SK-N-SH (cell line): ENCODE data around the gene ZNF516. TPM values are rescaled to one million over a fixed set of nuclear protein-coding genes. Genes with fewer than 3 reads are reported as not detected.

Experiments
- CTCF ChIA-PET: fragments of 300-600, 350-600 bp; formaldehyde crosslinking; extraction: SDS; loops from one replicate; lab custom pipeline; 2021; lab: Yijun Ruan, JAX
- POLR2A ChIA-PET: fragments of 350-600 bp; sonication (Branson Sonifier 250); formaldehyde crosslinking; extraction: SDS; loops from one replicate; lab custom pipeline; 2020; ENCODE audit warnings: antibody characterized with exemption, inconsistent platforms; lab: Yijun Ruan, JAX
- DNase-seq: peaks from one replicate; pipeline ENCODE4 v3.0.0; 2012
- H2AFZ ChIP-seq: fragments of 200-600 bp; sonication (generic); 2 replicates; pipeline ENCODE4 v1.8.1; 2016; ENCODE audit warnings: antibody characterized with exemption, mild to moderate bottlenecking, low read depth
- H3F3A ChIP-seq: fragments of 200-600 bp; sonication (generic); replicated peaks from 2 replicates; pipeline ENCODE3; 2016; ENCODE audit warnings: antibody characterized with exemption, mild to moderate bottlenecking; ENCODE audit not compliant: insufficient read depth
- H3K27ac ChIP-seq, 2 experiments: fragments of 200-500 bp in 1 of 2; fragments of 200-600 bp in 1 of 2; sonication (Bioruptor generic) in 1 of 2; sonication (generic), shearing (Covaris generic) in 1 of 2; 2 replicates each; pipeline versions ENCODE4 v1.5.1 to v1.6.1; 2014 to 2016; ENCODE audit warnings: low read depth in 2 of 2, inconsistent platforms in 1 of 2, low read length in 1 of 2, mild to moderate bottlenecking in 1 of 2, mixed read lengths in 1 of 2
- H3K27me3 ChIP-seq: fragments of 200-600 bp; sonication (generic), shearing (Covaris generic); 2 replicates; pipeline ENCODE4 v1.6.1; 2016; ENCODE audit warnings: mixed run types; ENCODE audit not compliant: insufficient read depth
- H3K36me3 ChIP-seq, 2 experiments: fragments of 200-500 bp in 1 of 2; fragments of 200-600 bp in 1 of 2; sonication (Bioruptor generic) in 1 of 2; sonication (generic) in 1 of 2; replicated peaks in 1 of 2; 2 replicates each; pipeline versions ENCODE3 to v1.5.1; 2014 to 2016; ENCODE audit warnings: low read length in 1 of 2, mild to moderate bottlenecking in 1 of 2; ENCODE audit not compliant: insufficient read depth in 2 of 2, control insufficient read depth in 1 of 2
- H3K4me1 ChIP-seq, 2 experiments: fragments of 200-500 bp in 1 of 2; fragments of 200-600 bp in 1 of 2; sonication (Bioruptor generic) in 1 of 2; sonication (generic), shearing (Covaris generic) in 1 of 2; 2 replicates each; pipeline versions ENCODE4 v1.5.1 to v1.6.1; 2014 to 2016; ENCODE audit warnings: low read depth in 1 of 2, low read length in 1 of 2, mixed run types in 1 of 2; ENCODE audit not compliant: insufficient read depth in 2 of 2, control insufficient read depth in 1 of 2
- H3K4me2 ChIP-seq: fragments of 200-600 bp; sonication (generic), shearing (Covaris generic); 2 replicates; pipeline ENCODE4 v1.6.1; 2017; ENCODE audit warnings: mixed run types
- H3K4me3 ChIP-seq, 2 experiments: fragments of 200-500 bp in 1 of 2; fragments of 200-600 bp in 1 of 2; sonication (Bioruptor generic) in 1 of 2; sonication (generic), shearing (Covaris generic) in 1 of 2; 2 replicates each; pipeline versions ENCODE4 v1.5.1 to v1.8.1; 2014 to 2016; ENCODE audit warnings: low read depth in 2 of 2, inconsistent platforms in 1 of 2, low read length in 1 of 2, mild to moderate bottlenecking in 1 of 2, mixed read lengths in 1 of 2, moderate library complexity in 1 of 2
- H3K79me2 ChIP-seq: fragments of 200-600 bp; sonication (generic); 2 replicates; pipeline ENCODE4 v1.8.1; 2017; ENCODE audit warnings: mild to moderate bottlenecking; ENCODE audit not compliant: insufficient read depth
- H3K9ac ChIP-seq: fragments of 200-600 bp; sonication (generic); 2 replicates; pipeline ENCODE4 v1.6.1; 2017; ENCODE audit warnings: mixed run types
- H3K9me2 ChIP-seq: fragments of 200-600 bp; sonication (generic); 2 replicates; pipeline ENCODE4 v1.6.1; 2017; ENCODE audit warnings: mixed run types
- H3K9me3 ChIP-seq: fragments of 200-600 bp; sonication (generic); 2 replicates; pipeline ENCODE4 v1.6.1; 2017; ENCODE audit warnings: mixed run types, mild to moderate bottlenecking, moderate library complexity
- H4K20me1 ChIP-seq: fragments of 200-600 bp; sonication (generic); 2 replicates; pipeline ENCODE4 v1.6.1; 2017; ENCODE audit warnings: mild to moderate bottlenecking, mixed run types; ENCODE audit not compliant: insufficient read depth
- ELF1 ChIP-seq: IDR thresholded peaks from 2 replicates; pipeline ENCODE4 v1.4.0; 2012
- EZH2phosphoT487 ChIP-seq: fragments of 200-600 bp; sonication (generic); IDR thresholded peaks from 2 replicates; pipeline ENCODE4 v1.6.1; 2017; ENCODE audit warnings: low read depth, mixed run types, mild to moderate bottlenecking, antibody characterized with exemption, moderate library complexity, borderline replicate concordance
- FOSL2 ChIP-seq: IDR thresholded peaks from 2 replicates; pipeline ENCODE4 v1.4.0; 2012; ENCODE audit warnings: low read depth, mild to moderate bottlenecking, moderate library complexity, borderline replicate concordance
- FOXJ3 ChIP-seq: sonication (generic); formaldehyde crosslinking; IDR thresholded peaks from 2 replicates; pipeline ENCODE4 v1.5.1; 2020; ENCODE audit warnings: mild to moderate bottlenecking, missing genetic modification reagents
- FOXM1 ChIP-seq: IDR thresholded peaks from 2 replicates; pipeline ENCODE4 v1.4.0; 2012; ENCODE audit warnings: low read depth, mild to moderate bottlenecking
- GATA2 ChIP-seq: sonication (generic); formaldehyde crosslinking; IDR thresholded peaks from 2 replicates; pipeline ENCODE4 v1.5.0; 2020; ENCODE audit warnings: mild to moderate bottlenecking, missing genetic modification reagents
- MEF2A ChIP-seq: IDR thresholded peaks from 2 replicates; pipeline ENCODE4 v1.4.0; 2012; ENCODE audit warnings: low read depth, borderline replicate concordance
- RAD21 ChIP-seq: IDR thresholded peaks from 2 replicates; pipeline ENCODE4 v1.6.1; 2012; ENCODE audit warnings: mild to moderate bottlenecking, low read length
- SMC3 ChIP-seq: IDR thresholded peaks from 2 replicates; pipeline ENCODE4 v1.6.1; 2012; ENCODE audit warnings: low read depth, low read length, improper control_type of control experiment
- TAF1 ChIP-seq: IDR thresholded peaks from 2 replicates; pipeline ENCODE4 v1.6.1; 2012; ENCODE audit warnings: low read depth, mild to moderate bottlenecking, low read length, moderate library complexity, borderline replicate concordance
- TCF12 ChIP-seq: IDR thresholded peaks from 2 replicates; pipeline ENCODE4 v1.4.0; 2012
- YY1 ChIP-seq: IDR thresholded peaks from 2 replicates; pipeline ENCODE4 v1.4.0; 2012; ENCODE audit warnings: low read depth, mild to moderate bottlenecking
- WGBS: methylation state at CpG from one replicate; pipeline ENCODE4 v1.1.6; 2017; ENCODE audit warnings: low lambda C conversion rate; 5-methylcytosine and 5-hydroxymethylcytosine counted together
- polyA plus RNA-seq, 3 experiments: library from polyadenylated mRNA; depleted of rRNA; stranded (reverse); fragments of >200 nt; gene quantifications; 2 replicates each; pipeline ENCODE4 v1.2.3, GENCODE V29; 2012
- TF ChIP-seq, protein P1 (sequence below): IDR thresholded peaks from 2 replicates; pipeline ENCODE4 v1.6.1; 2012; ENCODE audit warnings: mild to moderate bottlenecking, low read depth, low read length, moderate library complexity
- TF ChIP-seq, protein P2 (sequence below): fragments of 200-600 bp; sonication (generic); IDR thresholded peaks from 2 replicates; pipeline ENCODE4 v1.6.1; 2017; ENCODE audit warnings: antibody characterized with exemption, mild to moderate bottlenecking, moderate library complexity
- TF ChIP-seq, protein P3 (sequence below): IDR thresholded peaks from 2 replicates; pipeline ENCODE4 v1.4.0; 2012; ENCODE audit warnings: low read depth, borderline replicate concordance

ZNF516 gene
- polyA plus RNA-seq, 1 of the 3 experiments (the other 2 are of a cell fraction) = 4.4 TPM

DNA sequence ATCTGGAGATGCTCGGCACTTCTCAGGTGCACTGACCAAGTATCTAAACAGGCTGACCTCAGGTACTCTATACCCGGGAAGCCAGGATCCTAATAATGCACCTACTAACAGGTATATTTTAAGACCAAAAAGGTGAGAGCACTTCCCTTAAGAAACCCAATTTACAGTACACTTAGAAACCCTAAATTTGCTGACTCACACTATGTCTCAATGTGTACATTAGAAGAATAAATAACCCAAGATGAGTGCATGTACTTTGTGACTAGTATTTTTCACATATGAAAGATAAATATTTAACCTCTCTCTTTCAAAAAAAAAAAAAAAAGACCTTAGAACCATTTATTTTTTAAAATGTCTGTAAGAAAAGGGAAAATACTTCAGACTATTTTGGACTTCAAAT, 118.8 kb downstream of the ZNF516 start:
- CTCF ChIA-PET = interaction anchor here (0.7 kb wide), 1 partner anchor 1575 kb away, joined by 3 read pairs; no protein-coding TSS in a partner anchor

DNA sequence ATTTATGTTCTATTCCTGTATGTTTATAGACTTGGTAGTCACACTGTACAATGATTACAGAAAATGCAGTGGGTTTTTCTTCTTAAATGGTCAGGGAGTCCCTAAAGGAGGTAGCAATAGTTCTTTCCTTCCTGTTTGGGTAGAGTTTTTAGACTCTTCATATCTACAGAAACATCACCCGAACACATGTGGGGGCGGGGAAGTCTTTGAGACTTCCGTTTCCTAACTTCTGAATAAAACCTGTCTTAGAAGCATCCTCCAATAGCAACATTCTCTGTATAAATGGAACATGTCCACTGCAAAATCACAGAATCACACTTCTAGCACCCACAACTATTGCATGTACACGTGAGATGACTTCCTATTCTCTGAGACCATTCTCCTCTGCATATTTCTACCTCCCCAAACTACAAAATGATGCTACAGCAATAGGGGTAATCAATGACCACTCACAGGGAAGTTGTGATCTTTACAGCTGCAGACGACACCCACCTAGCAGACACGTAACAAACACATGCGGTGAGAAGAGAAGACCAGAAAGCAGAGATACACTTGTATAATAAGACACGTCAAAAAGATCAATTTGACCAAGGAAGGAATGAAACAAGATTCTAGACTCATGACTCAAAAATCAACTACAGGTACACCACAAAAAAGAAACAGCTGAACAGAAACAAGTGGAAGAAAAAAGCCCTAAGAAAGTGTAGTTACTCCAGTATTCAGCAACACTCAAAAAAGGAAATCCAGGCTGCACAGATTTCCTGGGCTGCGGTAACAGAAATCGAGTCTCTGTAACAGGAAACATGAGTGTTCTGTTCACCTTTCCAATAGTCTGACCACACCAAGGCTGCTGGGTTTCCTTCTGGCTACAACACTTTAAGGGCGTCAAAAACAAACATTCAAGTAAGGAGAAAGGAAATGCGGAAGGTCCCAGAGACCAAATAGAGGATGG, 120.4 kb downstream of the ZNF516 start:
- H3F3A ChIP-seq = no peaks in the 10 kb centered on the region
- no peak for DNase-seq
- H3K4me3 ChIP-seq = no peak overlapping the region
- no peak overlapping the region for H2AFZ ChIP-seq
- TF ChIP-seq FOSL2 (no peak), GATA2 (CRISPR knock-in tag) (no peak)
- TF ChIP-seq, protein P1, sequence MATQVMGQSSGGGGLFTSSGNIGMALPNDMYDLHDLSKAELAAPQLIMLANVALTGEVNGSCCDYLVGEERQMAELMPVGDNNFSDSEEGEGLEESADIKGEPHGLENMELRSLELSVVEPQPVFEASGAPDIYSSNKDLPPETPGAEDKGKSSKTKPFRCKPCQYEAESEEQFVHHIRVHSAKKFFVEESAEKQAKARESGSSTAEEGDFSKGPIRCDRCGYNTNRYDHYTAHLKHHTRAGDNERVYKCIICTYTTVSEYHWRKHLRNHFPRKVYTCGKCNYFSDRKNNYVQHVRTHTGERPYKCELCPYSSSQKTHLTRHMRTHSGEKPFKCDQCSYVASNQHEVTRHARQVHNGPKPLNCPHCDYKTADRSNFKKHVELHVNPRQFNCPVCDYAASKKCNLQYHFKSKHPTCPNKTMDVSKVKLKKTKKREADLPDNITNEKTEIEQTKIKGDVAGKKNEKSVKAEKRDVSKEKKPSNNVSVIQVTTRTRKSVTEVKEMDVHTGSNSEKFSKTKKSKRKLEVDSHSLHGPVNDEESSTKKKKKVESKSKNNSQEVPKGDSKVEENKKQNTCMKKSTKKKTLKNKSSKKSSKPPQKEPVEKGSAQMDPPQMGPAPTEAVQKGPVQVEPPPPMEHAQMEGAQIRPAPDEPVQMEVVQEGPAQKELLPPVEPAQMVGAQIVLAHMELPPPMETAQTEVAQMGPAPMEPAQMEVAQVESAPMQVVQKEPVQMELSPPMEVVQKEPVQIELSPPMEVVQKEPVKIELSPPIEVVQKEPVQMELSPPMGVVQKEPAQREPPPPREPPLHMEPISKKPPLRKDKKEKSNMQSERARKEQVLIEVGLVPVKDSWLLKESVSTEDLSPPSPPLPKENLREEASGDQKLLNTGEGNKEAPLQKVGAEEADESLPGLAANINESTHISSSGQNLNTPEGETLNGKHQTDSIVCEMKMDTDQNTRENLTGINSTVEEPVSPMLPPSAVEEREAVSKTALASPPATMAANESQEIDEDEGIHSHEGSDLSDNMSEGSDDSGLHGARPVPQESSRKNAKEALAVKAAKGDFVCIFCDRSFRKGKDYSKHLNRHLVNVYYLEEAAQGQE = no peak
- peaks cover 0 to 10% of the 10 kb centered on the region in 2 experiments for H3K36me3 ChIP-seq
- 78% methylated on average over 12 of the region's 12 CpGs for WGBS
- H3K27ac ChIP-seq = no peak overlapping the region
- H3K9me3 ChIP-seq = no peaks in the 10 kb centered on the region
- no peak overlapping the region for H3K9ac ChIP-seq
- H3K27me3 ChIP-seq = no peaks in the 10 kb centered on the region
- no peaks in the 10 kb centered on the region for H3K4me1 ChIP-seq
- CTCF ChIA-PET = interaction anchor here (1.0 to 1.2 kb wide), 2 partner anchors 13 to 100 kb away, joined by 3 to 4 read pairs; no protein-coding TSS in a partner anchor
- no peaks in the 10 kb centered on the region for H3K79me2 ChIP-seq
- H4K20me1 ChIP-seq = no peaks in the 10 kb centered on the region
- H3K4me2 ChIP-seq = no peak overlapping the region
- no peaks in the 10 kb centered on the region for H3K9me2 ChIP-seq
- POLR2A ChIA-PET = no interaction called here

More for the DNA sequence above, 118.8 kb downstream of the ZNF516 start:
- peaks cover 0 to 4% of the 10 kb centered on the region in 2 experiments for H3K36me3 ChIP-seq
- H3K4me1 ChIP-seq = no peaks in the 10 kb centered on the region
- no peaks in the 10 kb centered on the region for H3F3A ChIP-seq
- no peak overlapping the region for H3K4me3 ChIP-seq
- no peaks in the 10 kb centered on the region for H3K9me2 ChIP-seq
- WGBS = 70% methylated on average over 2 of the region's 2 CpGs
- no peak overlapping the region for H3K9ac ChIP-seq
- no peak overlapping the region for H2AFZ ChIP-seq
- no peak for DNase-seq
- H4K20me1 ChIP-seq = no peaks in the 10 kb centered on the region
- H3K27me3 ChIP-seq = no peaks in the 10 kb centered on the region
- no peak overlapping the region for H3K27ac ChIP-seq
- H3K4me2 ChIP-seq = no peak overlapping the region
- H3K79me2 ChIP-seq = no peaks in the 10 kb centered on the region
- H3K9me3 ChIP-seq = no peaks in the 10 kb centered on the region
- POLR2A ChIA-PET = no interaction called here
- TF ChIP-seq, protein P2, sequence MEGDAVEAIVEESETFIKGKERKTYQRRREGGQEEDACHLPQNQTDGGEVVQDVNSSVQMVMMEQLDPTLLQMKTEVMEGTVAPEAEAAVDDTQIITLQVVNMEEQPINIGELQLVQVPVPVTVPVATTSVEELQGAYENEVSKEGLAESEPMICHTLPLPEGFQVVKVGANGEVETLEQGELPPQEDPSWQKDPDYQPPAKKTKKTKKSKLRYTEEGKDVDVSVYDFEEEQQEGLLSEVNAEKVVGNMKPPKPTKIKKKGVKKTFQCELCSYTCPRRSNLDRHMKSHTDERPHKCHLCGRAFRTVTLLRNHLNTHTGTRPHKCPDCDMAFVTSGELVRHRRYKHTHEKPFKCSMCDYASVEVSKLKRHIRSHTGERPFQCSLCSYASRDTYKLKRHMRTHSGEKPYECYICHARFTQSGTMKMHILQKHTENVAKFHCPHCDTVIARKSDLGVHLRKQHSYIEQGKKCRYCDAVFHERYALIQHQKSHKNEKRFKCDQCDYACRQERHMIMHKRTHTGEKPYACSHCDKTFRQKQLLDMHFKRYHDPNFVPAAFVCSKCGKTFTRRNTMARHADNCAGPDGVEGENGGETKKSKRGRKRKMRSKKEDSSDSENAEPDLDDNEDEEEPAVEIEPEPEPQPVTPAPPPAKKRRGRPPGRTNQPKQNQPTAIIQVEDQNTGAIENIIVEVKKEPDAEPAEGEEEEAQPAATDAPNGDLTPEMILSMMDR = no peak
- no peak for TF ChIP-seq SMC3
- TF ChIP-seq, protein P3, sequence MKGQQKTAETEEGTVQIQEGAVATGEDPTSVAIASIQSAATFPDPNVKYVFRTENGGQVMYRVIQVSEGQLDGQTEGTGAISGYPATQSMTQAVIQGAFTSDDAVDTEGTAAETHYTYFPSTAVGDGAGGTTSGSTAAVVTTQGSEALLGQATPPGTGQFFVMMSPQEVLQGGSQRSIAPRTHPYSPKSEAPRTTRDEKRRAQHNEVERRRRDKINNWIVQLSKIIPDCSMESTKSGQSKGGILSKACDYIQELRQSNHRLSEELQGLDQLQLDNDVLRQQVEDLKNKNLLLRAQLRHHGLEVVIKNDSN = no peak
- TF ChIP-seq MEF2A = no peak
- TF ChIP-seq FOXM1 = no peak
- no peak for TF ChIP-seq ELF1
- no peak for TF ChIP-seq YY1
- TF ChIP-seq TAF1 = no peak
- TF ChIP-seq EZH2phosphoT487 = no peak
- no peak for TF ChIP-seq RAD21
- TF ChIP-seq TCF12 = no peak
- no peak for TF ChIP-seq FOXJ3
